ENCODE measurements around the gene GNG8. TPM values are rescaled to one million over a fixed set of nuclear protein-coding genes. Genes with fewer than 3 reads are reported as not detected.

The GNG8 gene
- total RNA-seq, 1 experiment from 2014 or later: not detected

GRCh38 chr19:46607448-46607841, 28.6 kb downstream of the GNG8 start:
- ChIA-PET RAD21 (ENCODE audit: low non-redundant PET in 1 of 2, low total read pairs in 2 of 2, uncharacterized antibody in 2 of 2, unreplicated experiment in 2 of 2) (no interaction called here), CTCF (interaction anchor here (1.6 kb wide), 1 partner anchor 10 kb away, joined by 4 read pairs; no protein-coding TSS in a partner anchor), POLR2A (no interaction called here)
- Histone ChIP-seq H3K4me3 (replicated peaks in 1 of 2; ENCODE audit: low read depth in 1 of 2, low read length in 2 of 2) (no peak overlapping the region), H3K4me2 (ENCODE audit: low read length) (no peak overlapping the region), H3K4me1 (ENCODE audit: control insufficient read depth in 1 of 2, insufficient read depth in 2 of 2, low read length in 2 of 2) (peaks cover 13 to 14% of the 10 kb centered on the region in 2 experiments), H3K36me3 (ENCODE audit: control insufficient read depth in 1 of 2, insufficient read depth in 2 of 2, low read length in 2 of 2) (peaks cover 33 to 37% of the 10 kb centered on the region in 2 experiments), H2AFZ (ENCODE audit: low read depth, low read length, poor library complexity, severe bottlenecking) (no peak overlapping the region), H3K9me3 (ENCODE audit: control insufficient read depth in 1 of 2, insufficient read depth in 1 of 2, low read depth in 1 of 2, low read length in 2 of 2) (no peaks in the 10 kb centered on the region), H3K27me3 (ENCODE audit: insufficient read depth, low read length) (no peaks in the 10 kb centered on the region), H3K9ac (ENCODE audit: low read length) (no peak overlapping the region), H3K79me2 (ENCODE audit: insufficient read depth, low read length) (peaks cover 51% of the 10 kb centered on the region), H4K20me1 (ENCODE audit: insufficient read depth) (no peaks in the 10 kb centered on the region), H3K27ac (ENCODE audit: low read depth, low read length) (no peak overlapping the region), H3K9me2 (ENCODE audit: insufficient read depth) (no peaks in the 10 kb centered on the region)
- DNase-seq (ENCODE audit: low read depth, low spot score): no peak
- no TSS peak for BruUV-seq (replicated peaks)
- intact Hi-C loops (cut with micrococcal nuclease): no loop called here
- no peak for ATAC-seq
- no peak for TF ChIP-seq YY1 (IDR thresholded peaks at IDR 0.05; ENCODE audit: extremely low read depth, insufficient replicate concordance, low read depth, low read length)
- TF ChIP-seq SIN3A (IDR thresholded peaks at IDR 0.05; ENCODE audit: low read depth): no peak
- no peak for TF ChIP-seq ZFX (IDR thresholded peaks at IDR 0.05)
- no peak for TF ChIP-seq ELF1 (IDR thresholded peaks at IDR 0.05; ENCODE audit: borderline replicate concordance, low read depth)
- TF ChIP-seq, protein P1, sequence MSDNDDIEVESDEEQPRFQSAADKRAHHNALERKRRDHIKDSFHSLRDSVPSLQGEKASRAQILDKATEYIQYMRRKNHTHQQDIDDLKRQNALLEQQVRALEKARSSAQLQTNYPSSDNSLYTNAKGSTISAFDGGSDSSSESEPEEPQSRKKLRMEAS (IDR thresholded peaks at IDR 0.05): no peak
- TF ChIP-seq, protein P2, sequence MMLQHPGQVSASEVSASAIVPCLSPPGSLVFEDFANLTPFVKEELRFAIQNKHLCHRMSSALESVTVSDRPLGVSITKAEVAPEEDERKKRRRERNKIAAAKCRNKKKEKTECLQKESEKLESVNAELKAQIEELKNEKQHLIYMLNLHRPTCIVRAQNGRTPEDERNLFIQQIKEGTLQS (IDR thresholded peaks at IDR 0.05): no peak
- TF ChIP-seq, protein P3, sequence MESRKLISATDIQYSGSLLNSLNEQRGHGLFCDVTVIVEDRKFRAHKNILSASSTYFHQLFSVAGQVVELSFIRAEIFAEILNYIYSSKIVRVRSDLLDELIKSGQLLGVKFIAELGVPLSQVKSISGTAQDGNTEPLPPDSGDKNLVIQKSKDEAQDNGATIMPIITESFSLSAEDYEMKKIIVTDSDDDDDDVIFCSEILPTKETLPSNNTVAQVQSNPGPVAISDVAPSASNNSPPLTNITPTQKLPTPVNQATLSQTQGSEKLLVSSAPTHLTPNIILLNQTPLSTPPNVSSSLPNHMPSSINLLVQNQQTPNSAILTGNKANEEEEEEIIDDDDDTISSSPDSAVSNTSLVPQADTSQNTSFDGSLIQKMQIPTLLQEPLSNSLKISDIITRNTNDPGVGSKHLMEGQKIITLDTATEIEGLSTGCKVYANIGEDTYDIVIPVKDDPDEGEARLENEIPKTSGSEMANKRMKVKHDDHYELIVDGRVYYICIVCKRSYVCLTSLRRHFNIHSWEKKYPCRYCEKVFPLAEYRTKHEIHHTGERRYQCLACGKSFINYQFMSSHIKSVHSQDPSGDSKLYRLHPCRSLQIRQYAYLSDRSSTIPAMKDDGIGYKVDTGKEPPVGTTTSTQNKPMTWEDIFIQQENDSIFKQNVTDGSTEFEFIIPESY (IDR thresholded peaks at IDR 0.05; ENCODE audit: extremely low read depth, insufficient replicate concordance, low read length): no peak
- no peak for TF ChIP-seq EZH2phosphoT487 (IDR thresholded peaks at IDR 0.05; ENCODE audit: borderline replicate concordance)
- no peak for TF ChIP-seq EGR1 (IDR thresholded peaks at IDR 0.05; ENCODE audit: low read depth)
- no peak for TF ChIP-seq CBX3 (IDR thresholded peaks at IDR 0.05; ENCODE audit: low read depth)
- TF ChIP-seq TCF7L2 (IDR thresholded peaks at IDR 0.05; ENCODE audit: borderline replicate concordance, extremely low read depth, insufficient read depth, insufficient read length): no peak
- no peak for TF ChIP-seq CTCF (IDR thresholded peaks at IDR 0.05 in 2 of 3, conservative IDR thresholded peaks at IDR 0.05 in 1 of 3; ENCODE audit: borderline replicate concordance in 1 of 3, insufficient read depth in 1 of 3, low read depth in 2 of 3, low read length in 2 of 3)
- no peak for TF ChIP-seq SRF (IDR thresholded peaks at IDR 0.05; ENCODE audit: low read depth)
- no peak for TF ChIP-seq SP1 (IDR thresholded peaks at IDR 0.05; ENCODE audit: low read depth)
- TF ChIP-seq CEBPB (IDR thresholded peaks at IDR 0.05; ENCODE audit: low read depth): no peak
- no peak for TF ChIP-seq POLR2A (IDR thresholded peaks at IDR 0.05; ENCODE audit: borderline replicate concordance, extremely low read depth, insufficient read depth, insufficient read length)
- TF ChIP-seq, protein P4, sequence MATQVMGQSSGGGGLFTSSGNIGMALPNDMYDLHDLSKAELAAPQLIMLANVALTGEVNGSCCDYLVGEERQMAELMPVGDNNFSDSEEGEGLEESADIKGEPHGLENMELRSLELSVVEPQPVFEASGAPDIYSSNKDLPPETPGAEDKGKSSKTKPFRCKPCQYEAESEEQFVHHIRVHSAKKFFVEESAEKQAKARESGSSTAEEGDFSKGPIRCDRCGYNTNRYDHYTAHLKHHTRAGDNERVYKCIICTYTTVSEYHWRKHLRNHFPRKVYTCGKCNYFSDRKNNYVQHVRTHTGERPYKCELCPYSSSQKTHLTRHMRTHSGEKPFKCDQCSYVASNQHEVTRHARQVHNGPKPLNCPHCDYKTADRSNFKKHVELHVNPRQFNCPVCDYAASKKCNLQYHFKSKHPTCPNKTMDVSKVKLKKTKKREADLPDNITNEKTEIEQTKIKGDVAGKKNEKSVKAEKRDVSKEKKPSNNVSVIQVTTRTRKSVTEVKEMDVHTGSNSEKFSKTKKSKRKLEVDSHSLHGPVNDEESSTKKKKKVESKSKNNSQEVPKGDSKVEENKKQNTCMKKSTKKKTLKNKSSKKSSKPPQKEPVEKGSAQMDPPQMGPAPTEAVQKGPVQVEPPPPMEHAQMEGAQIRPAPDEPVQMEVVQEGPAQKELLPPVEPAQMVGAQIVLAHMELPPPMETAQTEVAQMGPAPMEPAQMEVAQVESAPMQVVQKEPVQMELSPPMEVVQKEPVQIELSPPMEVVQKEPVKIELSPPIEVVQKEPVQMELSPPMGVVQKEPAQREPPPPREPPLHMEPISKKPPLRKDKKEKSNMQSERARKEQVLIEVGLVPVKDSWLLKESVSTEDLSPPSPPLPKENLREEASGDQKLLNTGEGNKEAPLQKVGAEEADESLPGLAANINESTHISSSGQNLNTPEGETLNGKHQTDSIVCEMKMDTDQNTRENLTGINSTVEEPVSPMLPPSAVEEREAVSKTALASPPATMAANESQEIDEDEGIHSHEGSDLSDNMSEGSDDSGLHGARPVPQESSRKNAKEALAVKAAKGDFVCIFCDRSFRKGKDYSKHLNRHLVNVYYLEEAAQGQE (IDR thresholded peaks at IDR 0.05; ENCODE audit: low read depth): no peak
- no peak for TF ChIP-seq POLR2AphosphoS5 (IDR thresholded peaks at IDR 0.05; ENCODE audit: low read depth, low read length)

All from HCT116 (cell line).